Testis (tissue), 2 donors: ENCODE results near the gene TRMT112.
"Not testable (repeated sequence)": the region's sequence is repeated elsewhere in the genome, so short reads cannot be mapped to it uniquely, and the experiment has no call there.

ENCODE experiments used
- CTCF ChIP-seq, 3 experiments: fragments of 450-650 bp in 2 of 3; fragments of 200-600 bp in 1 of 3; sonication (generic) in 1 of 3; IDR thresholded peaks; one replicate each; pipeline ENCODE4 v1.5.1; 2016 to 2019; ENCODE audit warnings: antibody characterized with exemption in 3 of 3, mild to moderate bottlenecking in 2 of 3, moderate library complexity in 1 of 3
- POLR2A ChIP-seq: fragments of 450-650 bp; IDR thresholded peaks from one replicate; pipeline ENCODE4 v1.6.1; 2017; ENCODE audit warnings: antibody characterized with exemption, mild to moderate bottlenecking, moderate library complexity

GRCh38 chr11:64315667-64316526 is 1.5 kb downstream of the TRMT112 start:
- TF ChIP-seq CTCF (IDR thresholded peaks at IDR 0.05); POLR2A: not testable (repeated sequence)
